K562 (cell line): ENCODE results near the gene KAZN. TPM values are rescaled to one million over a fixed set of nuclear protein-coding genes. Genes with fewer than 3 reads are reported as not detected.

ENCODE experiments used
- CEBPB ChIP-seq: fragments of 450-650 bp; IDR thresholded peaks from 2 replicates; pipeline ENCODE4 v1.6.1; 2016; ENCODE audit warnings: missing genetic modification characterization, missing compliant biosample characterization
- CHCHD3 ChIP-seq: fragments of 250-450 bp; sonication (Bioruptor Pico); IDR thresholded peaks from 2 replicates; pipeline ENCODE4 v2.1.2; 2022; ENCODE audit warnings: mild to moderate bottlenecking
- ELF4 ChIP-seq: fragments of 450-650 bp; formaldehyde crosslinking; IDR thresholded peaks from 2 replicates; pipeline ENCODE4 v1.4.0; 2022; ENCODE audit warnings: missing genetic modification characterization
- FOXP1 ChIP-seq: sonication (generic); formaldehyde crosslinking; IDR thresholded peaks from 2 replicates; pipeline ENCODE4 v1.8.0; 2022; ENCODE audit warnings: mild to moderate bottlenecking, missing genetic modification reagents
- FOXP4 ChIP-seq: sonication (generic); formaldehyde crosslinking; IDR thresholded peaks from 2 replicates; pipeline ENCODE4 v1.8.0; 2022; ENCODE audit warnings: mild to moderate bottlenecking, missing genetic modification reagents, borderline replicate concordance
- GABPB1 ChIP-seq: sonication (generic); formaldehyde crosslinking; IDR thresholded peaks from 2 replicates; pipeline ENCODE4 v1.8.0; 2022; ENCODE audit warnings: mild to moderate bottlenecking, missing genetic modification reagents
- HDAC2 ChIP-seq: fragments of 450-650 bp; IDR thresholded peaks from 2 replicates; pipeline ENCODE4 v1.6.1; 2016; ENCODE audit warnings: mild to moderate bottlenecking
- HINFP ChIP-seq: fragments of 450-650 bp; conservative IDR thresholded peaks from 2 replicates; pipeline ENCODE4 v1.6.1; 2016; ENCODE audit warnings: missing genetic modification characterization, low read depth, mild to moderate bottlenecking, control low read depth, missing compliant biosample characterization
- HNRNPUL1 ChIP-seq: fragments of 200-400 bp; formaldehyde crosslinking; IDR thresholded peaks from 2 replicates; pipeline ENCODE4 v1.6.1; 2017; ENCODE audit warnings: low read length
- KDM2B ChIP-seq: fragments of 250-450 bp; sonication (Bioruptor Pico); IDR thresholded peaks from 2 replicates; pipeline ENCODE4 v1.8.0; 2021; ENCODE audit warnings: mild to moderate bottlenecking, moderate library complexity
- KLF13 ChIP-seq: fragments of 450-650 bp; IDR thresholded peaks from 2 replicates; pipeline ENCODE4 v1.6.1; 2016; ENCODE audit warnings: missing genetic modification characterization, low read depth, mild to moderate bottlenecking, missing compliant biosample characterization, moderate library complexity, borderline replicate concordance
- NKRF ChIP-seq: fragments of 450-650 bp; IDR thresholded peaks from 2 replicates; pipeline ENCODE4 v1.6.1; 2016; ENCODE audit warnings: borderline replicate concordance
- NRF1 ChIP-seq, 2 experiments: fragments of 450-650 bp; IDR thresholded peaks in 1 of 2; conservative IDR thresholded peaks in 1 of 2; 2 replicates each; pipeline ENCODE4 v1.6.1; 2014; ENCODE audit warnings: mild to moderate bottlenecking in 2 of 2
- NUFIP1 ChIP-seq: fragments of 450-650 bp; IDR thresholded peaks from 2 replicates; pipeline ENCODE4 v1.6.1; 2018; ENCODE audit not compliant: partially characterized antibody
- PATZ1 ChIP-seq: fragments of 250-450 bp; sonication (Bioruptor Pico); IDR thresholded peaks from 2 replicates; pipeline ENCODE4 v1.5.0; 2020; ENCODE audit warnings: mild to moderate bottlenecking, borderline replicate concordance
- ZBTB34 ChIP-seq: fragments of 250-450 bp; sonication (Bioruptor Pico); IDR thresholded peaks from 2 replicates; pipeline ENCODE4 v1.8.0; 2021; ENCODE audit warnings: mild to moderate bottlenecking, moderate library complexity
- ZNF3 ChIP-seq: fragments of 250-450 bp; sonication (Bioruptor Pico); IDR thresholded peaks from 2 replicates; pipeline ENCODE4 v1.5.0; 2021; ENCODE audit warnings: mild to moderate bottlenecking, moderate library complexity
- ZNF324 ChIP-seq: fragments of 250-450 bp; sonication (Bioruptor Pico); IDR thresholded peaks from 2 replicates; pipeline ENCODE4 v1.4.0; 2020; ENCODE audit warnings: mild to moderate bottlenecking
- polyA plus RNA-seq, 8 experiments: library from polyadenylated mRNA; depleted of rRNA in 4 of 8; stranded (reverse) in 5 of 8; unstranded in 3 of 8; fragments of >200 nt; fragmentation: Nextera tagmentation in 2 of 8; fragmentation: Illumina TruSeq in 1 of 8; extraction: Ambion mirVana in 2 of 8; extraction: Trizol in 1 of 8; gene quantifications; 2 replicates each; pipeline versions ENCODE4 v1.2.1 to v1.2.3, GENCODE V29; 2011 to 2014; ENCODE audit warnings: inconsistent platforms in 1 of 8, missing spikeins in 1 of 8
- total RNA-seq, 7 experiments: library from RNA; depleted of rRNA in 6 of 7; stranded (reverse); fragments of >200 nt in 6 of 7; fragmentation: Illumina TruSeq in 2 of 7; extraction: Trizol in 2 of 7; gene quantifications; 2 replicates each; pipeline versions ENCODE4 v1.2.1 to v1.2.3, GENCODE V29; 2011 to 2021; ENCODE audit warnings: low replicate concordance in 1 of 7

KAZN gene
- total and polyA plus RNA-seq, 9 of the 15 experiments (the other 6 are each of a cell fraction or from before 2014, with no cell fraction given) = 2.1 to 21.6 (median 5.4) TPM

GRCh38 chr1:14817223-14818170 lies 219.0 kb downstream of the KAZN start (continued):
- TF ChIP-seq ZBTB34 (CRISPR knock-in tag) = no peak
- peak; percentile 92 for TF ChIP-seq ZNF3
- TF ChIP-seq NRF1 (conservative IDR thresholded peaks at IDR 0.05 in 1 of 2, IDR thresholded peaks at IDR 0.05 in 1 of 2) = 0 out of 4 replicates have a peak, but pooled peaks of 1 of the 2 experiments have one; percentile 7
- TF ChIP-seq CEBPB (tag) = no peak
- no peak for TF ChIP-seq HINFP (tag)
- no peak for TF ChIP-seq KDM2B (CRISPR knock-in tag)
- no peak for TF ChIP-seq ZNF324
- no peak for TF ChIP-seq HNRNPUL1
- TF ChIP-seq KLF13 = no peak
- peak; percentile 83 for TF ChIP-seq ELF4
- TF ChIP-seq FOXP1 (CRISPR knock-in tag) = no peak
- TF ChIP-seq FOXP4 = no peak
- TF ChIP-seq GABPB1 (CRISPR knock-in tag) = no peak
- peak; percentile 38; the same call in 1 of the 2 replicates for TF ChIP-seq HDAC2
- TF ChIP-seq NUFIP1 = no peak
- TF ChIP-seq CHCHD3 (CRISPR knock-in tag) = no peak
- TF ChIP-seq PATZ1 (CRISPR knock-in tag) = no peak
- no peak for TF ChIP-seq NKRF
